Memory B cell (primary cell): ENCODE measurements around the gene LRFN5.

Source experiments
- ATAC-seq: fragments of 150-1000 bp; cut with Tn5 transposase; 2 replicates; pipeline ENCODE4 v1.10.0; 2021; ENCODE audit warnings: low read depth, mild to moderate bottlenecking, moderate library complexity
- DNase-seq, 2 donors: peaks; one replicate each; pipeline ENCODE4 v3.0.0; 2022; ENCODE audit warnings: low spot score in 2 of 2
- H3K27ac Mint-ChIP-seq: one replicate; pipeline ENCODE4 v1.8.0; 2022; ENCODE audit warnings: mild to moderate bottlenecking, moderate library complexity, mixed read lengths
- H3K27me3 Mint-ChIP-seq: one replicate; pipeline ENCODE4 v1.8.0; 2022; ENCODE audit warnings: mixed read lengths
- H3K36me3 Mint-ChIP-seq: one replicate; pipeline ENCODE4 v1.8.0; 2022; ENCODE audit warnings: mild to moderate bottlenecking, mixed read lengths
- H3K4me1 Mint-ChIP-seq: one replicate; pipeline ENCODE4 v1.8.0; 2022; ENCODE audit warnings: mixed read lengths
- H3K4me3 Mint-ChIP-seq: one replicate; pipeline ENCODE4 v1.8.0; 2022; ENCODE audit warnings: mild to moderate bottlenecking, moderate library complexity, mixed read lengths
- H3K9me3 Mint-ChIP-seq: one replicate; pipeline ENCODE4 v1.8.0; 2022; ENCODE audit warnings: mixed read lengths

LRFN5 gene

GRCh38 chr14:41608681-41609390, 2.2 kb downstream of the LRFN5 start:
- peaks cover 12% of the 10 kb centered on the region for H3K4me1 Mint-ChIP-seq
- H3K9me3 Mint-ChIP-seq: no peaks in the 10 kb centered on the region
- H3K4me3 Mint-ChIP-seq: no peak overlapping the region
- ATAC-seq (no peak), DNase-seq (no peak)
- H3K27ac Mint-ChIP-seq: no peak overlapping the region
- no peaks in the 10 kb centered on the region for H3K36me3 Mint-ChIP-seq
- peaks cover 24% of the 10 kb centered on the region for H3K27me3 Mint-ChIP-seq

- Mint-ChIP-seq H3K27ac (no peak overlapping the region), H3K4me3 (no peak overlapping the region), H3K9me3 (no peaks in the 10 kb centered on the region), H3K4me1 (peaks cover 7% of the 10 kb centered on the region), H3K27me3 (peaks cover 22% of the 10 kb centered on the region), H3K36me3 (no peaks in the 10 kb centered on the region)
- DNase-seq (no peak), ATAC-seq (no peak)
Measured at GRCh38 chr14:41609704-41610183, 3.1 kb downstream of the LRFN5 start.

- Mint-ChIP-seq H3K4me3 (no peak overlapping the region), H3K27me3 (peaks cover 7% of the 10 kb centered on the region), H3K27ac (no peak overlapping the region), H3K9me3 (no peaks in the 10 kb centered on the region), H3K36me3 (no peaks in the 10 kb centered on the region), H3K4me1 (peaks cover 2% of the 10 kb centered on the region)
- DNase-seq (no peak), ATAC-seq (no peak)
Measured at GRCh38 chr14:41615011-41615595, 8.4 kb downstream of the LRFN5 start.

DNA sequence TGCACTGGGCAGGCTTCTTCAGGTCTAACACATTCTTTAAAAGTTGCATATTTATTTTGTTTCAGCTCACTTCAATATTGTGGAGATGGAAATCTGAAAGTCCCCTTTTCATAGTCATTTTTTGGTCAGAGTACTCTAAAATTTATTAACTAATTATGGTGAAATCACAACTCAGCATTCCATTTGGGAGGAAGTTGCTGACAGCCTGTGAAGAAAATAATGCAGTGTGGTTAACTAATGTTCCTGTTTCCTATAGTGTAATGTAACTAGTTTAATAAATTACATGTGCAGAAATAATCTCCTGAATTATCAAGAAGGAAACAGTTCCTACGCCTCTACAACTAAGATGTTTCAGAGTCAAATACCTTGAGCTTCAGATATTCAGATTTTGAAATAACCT, 17.1 kb downstream of the LRFN5 start:
- no peaks in the 10 kb centered on the region for H3K27me3 Mint-ChIP-seq

DNA sequence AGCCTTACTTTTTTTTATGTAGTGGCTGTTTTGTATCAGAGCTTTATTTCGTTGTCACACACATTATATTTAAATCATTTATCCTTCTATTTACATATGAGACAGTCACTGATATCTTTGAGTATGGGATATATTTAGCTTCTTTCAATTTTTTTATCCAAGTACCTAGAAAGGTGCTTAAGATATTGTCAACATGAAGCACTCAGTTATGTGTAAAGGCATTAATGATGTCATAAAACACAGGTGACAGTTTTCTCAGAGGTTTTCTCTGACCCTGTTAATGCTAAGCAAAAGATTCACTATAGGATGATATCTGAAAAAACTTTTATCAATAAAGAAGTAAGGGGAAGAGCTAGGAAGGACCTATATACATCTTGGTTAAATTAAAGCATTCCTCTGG, 23.2 kb downstream of the LRFN5 start:
- DNase-seq (no peak), ATAC-seq (no peak)
- Mint-ChIP-seq H3K4me1 (no peaks in the 10 kb centered on the region), H3K27me3 (no peaks in the 10 kb centered on the region), H3K36me3 (no peaks in the 10 kb centered on the region), H3K4me3 (no peak overlapping the region), H3K27ac (no peak overlapping the region), H3K9me3 (no peaks in the 10 kb centered on the region)

More for the DNA sequence above, 17.1 kb downstream of the LRFN5 start:
- ATAC-seq (no peak), DNase-seq (no peak)
- Mint-ChIP-seq H3K9me3 (peaks cover 1% of the 10 kb centered on the region), H3K27ac (no peak overlapping the region), H3K36me3 (no peaks in the 10 kb centered on the region), H3K4me1 (no peaks in the 10 kb centered on the region), H3K4me3 (no peak overlapping the region)

DNA sequence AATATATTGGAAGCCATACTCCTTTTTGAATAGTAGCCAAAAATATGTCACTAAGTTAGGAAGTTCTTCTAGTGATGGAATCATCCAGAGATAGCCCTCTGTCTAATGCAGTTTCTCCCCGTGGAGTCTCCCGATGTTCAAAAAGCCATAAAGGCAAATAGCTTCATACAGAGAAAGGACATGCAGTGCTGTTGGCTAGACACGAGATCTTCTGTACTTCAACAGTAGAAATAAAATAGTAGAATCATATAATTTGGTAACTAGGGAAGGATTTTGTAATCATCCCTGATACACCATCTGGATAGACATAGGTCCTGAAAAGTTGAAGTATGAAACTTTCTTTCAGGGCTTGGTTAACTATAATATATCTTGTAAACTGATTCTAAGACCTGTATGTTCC, 27.6 kb downstream of the LRFN5 start:
- Mint-ChIP-seq H3K9me3 (no peaks in the 10 kb centered on the region), H3K27ac (no peak overlapping the region), H3K27me3 (no peaks in the 10 kb centered on the region), H3K36me3 (no peaks in the 10 kb centered on the region), H3K4me1 (no peaks in the 10 kb centered on the region), H3K4me3 (no peak overlapping the region)
- ATAC-seq (no peak), DNase-seq (no peak)

DNA sequence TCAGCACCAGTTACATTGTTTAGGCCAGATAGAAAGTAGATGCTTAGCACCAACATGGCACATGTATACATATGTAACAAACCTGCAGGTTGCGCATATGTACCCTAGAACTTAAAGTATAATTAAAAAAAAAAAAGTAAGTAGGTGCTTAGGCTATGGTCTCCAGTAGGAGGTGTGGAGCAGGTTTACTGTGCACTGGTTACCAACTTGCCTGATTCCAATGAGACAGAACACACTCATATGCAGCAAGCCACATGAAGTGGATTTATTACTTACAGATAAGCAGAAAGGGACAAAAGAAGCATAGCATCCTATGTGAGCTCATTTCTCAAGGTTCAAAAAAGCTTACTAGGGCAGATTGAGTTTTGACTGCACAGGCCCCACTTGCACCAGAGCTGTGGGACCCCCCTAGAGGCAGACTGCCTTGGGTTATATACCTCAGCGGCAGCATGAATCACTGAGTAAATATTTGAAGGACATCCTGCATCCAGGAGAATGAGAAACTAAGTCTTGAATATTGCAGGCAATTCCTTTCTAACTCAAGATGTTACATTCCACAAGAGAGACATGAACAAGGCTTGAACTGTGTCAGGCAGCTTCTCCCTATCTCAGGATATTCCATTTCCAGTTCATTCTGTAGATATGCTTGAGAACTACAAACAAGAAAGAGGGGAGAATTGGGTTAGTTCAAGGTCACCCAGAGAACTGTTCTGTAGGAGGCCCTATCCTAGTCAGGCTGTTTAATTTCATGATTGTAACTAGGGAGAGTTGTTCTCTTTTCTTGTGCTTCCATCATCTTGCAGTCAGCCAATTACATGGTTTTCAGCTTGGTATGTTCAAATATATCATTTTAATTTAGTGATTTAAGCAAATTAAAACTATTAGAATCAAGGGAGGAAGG, 30.1 kb downstream of the LRFN5 start:
- no peak overlapping the region for H3K27ac Mint-ChIP-seq
- no peaks in the 10 kb centered on the region for H3K4me1 Mint-ChIP-seq
- H3K36me3 Mint-ChIP-seq: no peaks in the 10 kb centered on the region
- H3K9me3 Mint-ChIP-seq: no peaks in the 10 kb centered on the region
- ATAC-seq (no peak), DNase-seq (no peak)
- H3K27me3 Mint-ChIP-seq: no peaks in the 10 kb centered on the region
- no peak overlapping the region for H3K4me3 Mint-ChIP-seq

- no peaks in the 10 kb centered on the region for H3K36me3 Mint-ChIP-seq
- H3K27ac Mint-ChIP-seq: no peak overlapping the region
- H3K4me3 Mint-ChIP-seq: no peak overlapping the region
- no peaks in the 10 kb centered on the region for H3K9me3 Mint-ChIP-seq
- no peak for ATAC-seq
- no peak for DNase-seq
- H3K4me1 Mint-ChIP-seq: no peaks in the 10 kb centered on the region
- H3K27me3 Mint-ChIP-seq: no peaks in the 10 kb centered on the region
Measured at GRCh38 chr14:41641690-41642089, 35.0 kb downstream of the LRFN5 start.

GRCh38 chr14:41642367-41642766, 35.7 kb downstream of the LRFN5 start:
- H3K36me3 Mint-ChIP-seq: no peaks in the 10 kb centered on the region

GRCh38 chr14:41642789-41643188, 36.1 kb downstream of the LRFN5 start:
- Mint-ChIP-seq H3K4me3 (no peak overlapping the region), H3K9me3 (no peaks in the 10 kb centered on the region), H3K27me3 (no peaks in the 10 kb centered on the region), H3K36me3 (no peaks in the 10 kb centered on the region), H3K4me1 (no peaks in the 10 kb centered on the region), H3K27ac (no peak overlapping the region)
- DNase-seq (no peak), ATAC-seq (no peak)

More at GRCh38 chr14:41642367-41642766, 35.7 kb downstream of the LRFN5 start:
- H3K27me3 Mint-ChIP-seq: no peaks in the 10 kb centered on the region
- no peak for ATAC-seq
- H3K4me3 Mint-ChIP-seq: no peak overlapping the region
- no peaks in the 10 kb centered on the region for H3K4me1 Mint-ChIP-seq
- H3K27ac Mint-ChIP-seq: no peak overlapping the region
- H3K9me3 Mint-ChIP-seq: no peaks in the 10 kb centered on the region
- no peak for DNase-seq

GRCh38 chr14:41644606-41645005, 37.9 kb downstream of the LRFN5 start:
- H3K27me3 Mint-ChIP-seq: no peaks in the 10 kb centered on the region
- H3K9me3 Mint-ChIP-seq: no peaks in the 10 kb centered on the region
- no peaks in the 10 kb centered on the region for H3K36me3 Mint-ChIP-seq
- H3K27ac Mint-ChIP-seq: no peak overlapping the region
- no peak overlapping the region for H3K4me3 Mint-ChIP-seq
- DNase-seq (no peak), ATAC-seq (no peak)
- H3K4me1 Mint-ChIP-seq: no peaks in the 10 kb centered on the region

GRCh38 chr14:41650802-41651201, 44.1 kb downstream of the LRFN5 start:
- Mint-ChIP-seq H3K4me1 (no peaks in the 10 kb centered on the region), H3K4me3 (no peak overlapping the region), H3K9me3 (peaks cover 2% of the 10 kb centered on the region), H3K27ac (no peak overlapping the region), H3K27me3 (no peaks in the 10 kb centered on the region), H3K36me3 (no peaks in the 10 kb centered on the region)
- DNase-seq (no peak), ATAC-seq (no peak)

DNA sequence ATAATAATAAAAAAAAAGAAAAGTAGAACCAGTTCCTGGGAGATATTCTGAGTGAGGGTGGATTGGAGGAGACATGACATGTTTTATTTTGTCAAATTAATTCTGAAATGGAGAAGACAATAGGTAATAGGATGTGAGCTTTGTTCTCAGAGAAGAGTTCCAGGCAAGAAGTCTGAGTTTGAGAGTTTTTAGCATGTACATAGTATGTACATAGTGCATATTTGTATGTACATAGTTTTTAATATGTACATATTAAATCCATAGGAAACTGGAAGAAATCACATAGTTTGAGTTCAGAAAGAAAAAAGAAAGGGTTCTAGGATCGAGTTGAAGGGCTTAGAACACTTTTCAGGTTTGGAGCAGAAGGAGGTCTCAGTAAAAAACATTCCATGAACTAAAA, 47.5 kb downstream of the LRFN5 start:
- DNase-seq: no peak
- no peak overlapping the region for H3K4me3 Mint-ChIP-seq
- ATAC-seq: no peak
- no peaks in the 10 kb centered on the region for H3K27me3 Mint-ChIP-seq
- no peak overlapping the region for H3K27ac Mint-ChIP-seq
- H3K36me3 Mint-ChIP-seq: no peaks in the 10 kb centered on the region
- H3K9me3 Mint-ChIP-seq: peaks cover 2% of the 10 kb centered on the region
- H3K4me1 Mint-ChIP-seq: no peaks in the 10 kb centered on the region

DNA sequence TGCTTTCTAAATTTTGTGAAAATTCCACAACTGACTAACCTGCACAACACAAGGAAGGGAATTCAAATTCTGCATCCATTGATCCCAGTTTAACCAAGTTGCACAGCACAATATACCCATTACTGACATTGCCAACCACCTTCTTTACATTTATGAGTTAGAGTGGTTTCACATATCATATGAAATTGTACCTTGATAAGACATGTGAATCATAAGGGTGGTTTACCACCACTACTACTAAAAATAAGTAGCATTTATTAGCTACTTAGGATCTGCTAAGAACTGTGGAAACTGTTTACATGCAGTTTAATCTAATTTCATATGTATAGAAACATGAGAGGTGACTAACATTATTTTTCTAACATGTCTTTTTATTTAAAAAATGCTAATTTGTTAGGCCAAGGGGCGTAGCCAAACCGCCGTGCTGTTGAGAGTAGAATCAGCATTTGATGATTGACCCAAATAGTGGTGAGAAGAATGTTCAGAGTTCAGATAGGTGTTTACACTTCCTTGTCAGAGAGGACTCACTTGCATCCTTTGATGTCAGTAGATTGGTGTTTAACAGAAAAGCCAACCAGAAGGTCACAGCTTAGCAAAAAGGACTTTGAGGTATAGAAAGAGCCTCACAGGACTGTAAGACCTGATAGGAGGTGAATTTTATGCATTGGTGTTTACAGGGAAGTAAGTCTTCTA, 56.2 kb downstream of the LRFN5 start:
- no peaks in the 10 kb centered on the region for H3K27me3 Mint-ChIP-seq
- no peaks in the 10 kb centered on the region for H3K4me1 Mint-ChIP-seq
- no peaks in the 10 kb centered on the region for H3K36me3 Mint-ChIP-seq
- no peaks in the 10 kb centered on the region for H3K9me3 Mint-ChIP-seq
- no peak for DNase-seq
- H3K27ac Mint-ChIP-seq: no peak overlapping the region
- H3K4me3 Mint-ChIP-seq: no peak overlapping the region
- ATAC-seq: no peak
